ENCODE results near the gene EPSTI1. TPM values are rescaled to one million over a fixed set of nuclear protein-coding genes. Genes with fewer than 3 reads are reported as not detected.

EPSTI1 gene
- total and polyA plus RNA-seq, 10 of the 15 experiments (the other 5 are each of a cell fraction or from before 2014, with no cell fraction given): 4.7 to 32.0 (median 24.2) TPM

DNA sequence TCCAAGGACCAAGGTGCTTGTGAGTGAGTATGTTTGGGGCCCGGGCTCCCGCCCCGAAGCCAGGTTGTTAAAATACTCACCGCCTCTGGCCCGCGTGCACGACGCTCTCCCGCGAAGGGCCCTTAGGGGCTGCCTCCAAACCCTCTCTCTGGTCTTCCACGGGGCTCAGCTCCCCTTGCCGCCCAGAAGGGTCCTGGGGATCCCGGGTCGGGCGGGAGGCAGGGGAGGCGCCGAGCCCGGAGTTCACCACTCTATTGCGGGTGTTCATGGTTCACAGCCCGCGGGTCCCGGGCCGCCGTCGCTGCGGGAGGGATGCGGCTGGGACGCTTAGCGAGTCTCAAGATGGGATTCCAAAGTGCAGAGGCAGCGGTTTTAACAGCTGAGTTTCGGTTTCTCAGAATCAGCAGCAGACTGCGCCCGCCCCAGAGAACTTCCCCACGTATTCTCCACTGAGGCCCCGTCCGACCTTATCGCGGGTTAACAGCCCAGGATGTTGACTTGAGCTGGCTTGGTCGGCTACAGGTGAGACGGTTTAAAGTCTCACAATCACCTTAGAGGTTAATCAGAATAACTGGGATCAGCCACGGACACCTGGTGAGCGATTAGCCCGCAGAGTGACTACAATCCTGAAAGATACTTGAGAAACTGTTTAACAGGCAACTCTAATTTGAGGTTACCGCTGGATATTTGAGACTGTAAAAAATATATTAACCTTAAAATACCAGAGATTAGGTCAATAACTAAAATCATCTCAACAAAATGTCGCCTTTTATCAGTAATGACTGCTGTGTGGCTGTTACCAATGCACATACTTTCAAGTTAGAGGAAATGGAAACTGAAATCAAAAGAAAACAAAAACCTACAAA lies at the start of gene EPSTI1 (continued):
- TF ChIP-seq RELA (IDR thresholded peaks at IDR 0.05; ENCODE audit: borderline replicate concordance, partially characterized antibody): no peak
- TF ChIP-seq SREBF1 (IDR thresholded peaks at IDR 0.05; ENCODE audit: low read length): no peak
- peak; percentile 58; the same call in 1 of the 2 replicates for TF ChIP-seq MTA2 (IDR thresholded peaks at IDR 0.05; ENCODE audit: low read depth)
- peak; percentile 48 for TF ChIP-seq YY1 (IDR thresholded peaks at IDR 0.05; ENCODE audit: low read depth, low read length)
- no peak for TF ChIP-seq YBX1 (IDR thresholded peaks at IDR 0.05)
- peak; percentile 61 for TF ChIP-seq TCF12 (IDR thresholded peaks at IDR 0.05; ENCODE audit: low read depth, low read length)
- TF ChIP-seq TBL1XR1 (IDR thresholded peaks at IDR 0.05; ENCODE audit: low read depth, low read length): no peak
- TF ChIP-seq RB1 (IDR thresholded peaks at IDR 0.05; ENCODE audit: borderline replicate concordance): 0 out of 2 replicates have a peak, but pooled peaks have one; percentile 33
- TF ChIP-seq ZZZ3 (IDR thresholded peaks at IDR 0.05; ENCODE audit: control insufficient read depth, insufficient read length, low read depth): no peak
- TF ChIP-seq, protein P1, sequence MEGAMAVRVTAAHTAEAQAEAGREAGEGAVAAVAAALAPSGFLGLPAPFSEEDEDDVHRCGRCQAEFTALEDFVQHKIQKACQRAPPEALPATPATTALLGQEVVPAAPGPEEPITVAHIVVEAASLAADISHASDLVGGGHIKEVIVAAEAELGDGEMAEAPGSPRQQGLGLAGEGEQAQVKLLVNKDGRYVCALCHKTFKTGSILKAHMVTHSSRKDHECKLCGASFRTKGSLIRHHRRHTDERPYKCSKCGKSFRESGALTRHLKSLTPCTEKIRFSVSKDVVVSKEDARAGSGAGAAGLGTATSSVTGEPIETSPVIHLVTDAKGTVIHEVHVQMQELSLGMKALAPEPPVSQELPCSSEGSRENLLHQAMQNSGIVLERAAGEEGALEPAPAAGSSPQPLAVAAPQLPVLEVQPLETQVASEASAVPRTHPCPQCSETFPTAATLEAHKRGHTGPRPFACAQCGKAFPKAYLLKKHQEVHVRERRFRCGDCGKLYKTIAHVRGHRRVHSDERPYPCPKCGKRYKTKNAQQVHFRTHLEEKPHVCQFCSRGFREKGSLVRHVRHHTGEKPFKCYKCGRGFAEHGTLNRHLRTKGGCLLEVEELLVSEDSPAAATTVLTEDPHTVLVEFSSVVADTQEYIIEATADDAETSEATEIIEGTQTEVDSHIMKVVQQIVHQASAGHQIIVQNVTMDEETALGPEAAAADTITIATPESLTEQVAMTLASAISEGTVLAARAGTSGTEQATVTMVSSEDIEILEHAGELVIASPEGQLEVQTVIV (IDR thresholded peaks at IDR 0.05; ENCODE audit: borderline replicate concordance, partially characterized antibody): no peak
- TF ChIP-seq MEF2A (IDR thresholded peaks at IDR 0.05; ENCODE audit: insufficient read depth, low read depth, low read length): 0 out of 2 replicates have a peak, but pooled peaks have one; percentile 26
- no peak for TF ChIP-seq NFXL1 (IDR thresholded peaks at IDR 0.05; ENCODE audit: borderline replicate concordance)
- TF ChIP-seq, protein P2, sequence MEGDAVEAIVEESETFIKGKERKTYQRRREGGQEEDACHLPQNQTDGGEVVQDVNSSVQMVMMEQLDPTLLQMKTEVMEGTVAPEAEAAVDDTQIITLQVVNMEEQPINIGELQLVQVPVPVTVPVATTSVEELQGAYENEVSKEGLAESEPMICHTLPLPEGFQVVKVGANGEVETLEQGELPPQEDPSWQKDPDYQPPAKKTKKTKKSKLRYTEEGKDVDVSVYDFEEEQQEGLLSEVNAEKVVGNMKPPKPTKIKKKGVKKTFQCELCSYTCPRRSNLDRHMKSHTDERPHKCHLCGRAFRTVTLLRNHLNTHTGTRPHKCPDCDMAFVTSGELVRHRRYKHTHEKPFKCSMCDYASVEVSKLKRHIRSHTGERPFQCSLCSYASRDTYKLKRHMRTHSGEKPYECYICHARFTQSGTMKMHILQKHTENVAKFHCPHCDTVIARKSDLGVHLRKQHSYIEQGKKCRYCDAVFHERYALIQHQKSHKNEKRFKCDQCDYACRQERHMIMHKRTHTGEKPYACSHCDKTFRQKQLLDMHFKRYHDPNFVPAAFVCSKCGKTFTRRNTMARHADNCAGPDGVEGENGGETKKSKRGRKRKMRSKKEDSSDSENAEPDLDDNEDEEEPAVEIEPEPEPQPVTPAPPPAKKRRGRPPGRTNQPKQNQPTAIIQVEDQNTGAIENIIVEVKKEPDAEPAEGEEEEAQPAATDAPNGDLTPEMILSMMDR (IDR thresholded peaks at IDR 0.05 in 2 of 3, conservative IDR thresholded peaks at IDR 0.05 in 1 of 3; ENCODE audit: control insufficient read depth in 2 of 3, extremely low read depth in 1 of 3, insufficient read depth in 1 of 3, low read depth in 3 of 3, low read length in 3 of 3): no peak
- TF ChIP-seq, protein P3, sequence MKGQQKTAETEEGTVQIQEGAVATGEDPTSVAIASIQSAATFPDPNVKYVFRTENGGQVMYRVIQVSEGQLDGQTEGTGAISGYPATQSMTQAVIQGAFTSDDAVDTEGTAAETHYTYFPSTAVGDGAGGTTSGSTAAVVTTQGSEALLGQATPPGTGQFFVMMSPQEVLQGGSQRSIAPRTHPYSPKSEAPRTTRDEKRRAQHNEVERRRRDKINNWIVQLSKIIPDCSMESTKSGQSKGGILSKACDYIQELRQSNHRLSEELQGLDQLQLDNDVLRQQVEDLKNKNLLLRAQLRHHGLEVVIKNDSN (IDR thresholded peaks at IDR 0.05; ENCODE audit: borderline replicate concordance, extremely low read length, insufficient read depth, low read depth, low read length): no peak
- no peak for TF ChIP-seq EGR1 (IDR thresholded peaks at IDR 0.05; ENCODE audit: borderline replicate concordance in 1 of 2, low read depth in 2 of 2, low read length in 2 of 2)
- peak; percentile 58; the same call in 1 of the 2 replicates for TF ChIP-seq NBN (IDR thresholded peaks at IDR 0.05)
- 0 out of 2 replicates have a peak, but pooled peaks have one; percentile 28 for TF ChIP-seq BCL11A (IDR thresholded peaks at IDR 0.05; ENCODE audit: low read depth, low read length)
- no peak for TF ChIP-seq CHD1 (IDR thresholded peaks at IDR 0.05; ENCODE audit: low read depth, low read length)
- TF ChIP-seq FOXK2 (IDR thresholded peaks at IDR 0.05): no peak
- TF ChIP-seq, protein P4, sequence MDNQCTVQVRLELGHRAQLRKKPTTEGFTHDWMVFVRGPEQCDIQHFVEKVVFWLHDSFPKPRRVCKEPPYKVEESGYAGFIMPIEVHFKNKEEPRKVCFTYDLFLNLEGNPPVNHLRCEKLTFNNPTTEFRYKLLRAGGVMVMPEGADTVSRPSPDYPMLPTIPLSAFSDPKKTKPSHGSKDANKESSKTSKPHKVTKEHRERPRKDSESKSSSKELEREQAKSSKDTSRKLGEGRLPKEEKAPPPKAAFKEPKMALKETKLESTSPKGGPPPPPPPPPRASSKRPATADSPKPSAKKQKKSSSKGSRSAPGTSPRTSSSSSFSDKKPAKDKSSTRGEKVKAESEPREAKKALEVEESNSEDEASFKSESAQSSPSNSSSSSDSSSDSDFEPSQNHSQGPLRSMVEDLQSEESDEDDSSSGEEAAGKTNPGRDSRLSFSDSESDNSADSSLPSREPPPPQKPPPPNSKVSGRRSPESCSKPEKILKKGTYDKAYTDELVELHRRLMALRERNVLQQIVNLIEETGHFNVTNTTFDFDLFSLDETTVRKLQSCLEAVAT (IDR thresholded peaks at IDR 0.05): peak; percentile 87
- TF ChIP-seq, protein P5, sequence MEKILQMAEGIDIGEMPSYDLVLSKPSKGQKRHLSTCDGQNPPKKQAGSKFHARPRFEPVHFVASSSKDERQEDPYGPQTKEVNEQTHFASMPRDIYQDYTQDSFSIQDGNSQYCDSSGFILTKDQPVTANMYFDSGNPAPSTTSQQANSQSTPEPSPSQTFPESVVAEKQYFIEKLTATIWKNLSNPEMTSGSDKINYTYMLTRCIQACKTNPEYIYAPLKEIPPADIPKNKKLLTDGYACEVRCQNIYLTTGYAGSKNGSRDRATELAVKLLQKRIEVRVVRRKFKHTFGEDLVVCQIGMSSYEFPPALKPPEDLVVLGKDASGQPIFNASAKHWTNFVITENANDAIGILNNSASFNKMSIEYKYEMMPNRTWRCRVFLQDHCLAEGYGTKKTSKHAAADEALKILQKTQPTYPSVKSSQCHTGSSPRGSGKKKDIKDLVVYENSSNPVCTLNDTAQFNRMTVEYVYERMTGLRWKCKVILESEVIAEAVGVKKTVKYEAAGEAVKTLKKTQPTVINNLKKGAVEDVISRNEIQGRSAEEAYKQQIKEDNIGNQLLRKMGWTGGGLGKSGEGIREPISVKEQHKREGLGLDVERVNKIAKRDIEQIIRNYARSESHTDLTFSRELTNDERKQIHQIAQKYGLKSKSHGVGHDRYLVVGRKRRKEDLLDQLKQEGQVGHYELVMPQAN (conservative IDR thresholded peaks at IDR 0.05): peak; percentile 37; the same call in 1 of the 2 replicates

Measured in GM12878 (cell line).